Measurements from ENCODE around the gene ANKRD16.
"Not testable (repeated sequence)": the region's sequence is repeated elsewhere in the genome, so short reads cannot be mapped to it uniquely, and the experiment has no call there.

ANKRD16 gene

DNA sequence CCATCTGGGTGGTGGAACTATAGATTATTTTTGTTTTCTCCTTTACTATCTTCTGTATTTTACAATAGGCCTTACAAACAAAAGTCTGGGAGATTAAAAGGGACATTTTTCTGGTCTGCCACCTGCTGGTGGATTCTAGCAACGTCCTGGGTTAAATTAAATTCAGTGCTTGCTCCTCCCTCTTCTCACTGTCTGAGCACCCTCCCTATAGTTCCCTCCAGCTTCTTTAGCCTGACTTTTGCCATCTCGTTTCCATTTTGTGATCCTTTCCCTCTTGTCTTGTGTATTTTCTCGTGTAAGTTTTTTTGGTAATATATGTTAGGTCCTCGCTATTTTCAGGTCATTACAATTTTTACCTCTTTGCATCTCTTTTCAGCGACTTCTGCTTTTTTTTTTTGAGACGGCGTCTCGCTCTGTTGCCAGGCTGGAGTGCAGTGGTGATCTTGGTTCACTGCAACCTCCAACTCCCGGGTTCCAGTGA is 16.1 kb downstream of the ANKRD16 start:
- peak; percentile 74 for DNase-seq (ENCODE audit: low read depth)

DNA sequence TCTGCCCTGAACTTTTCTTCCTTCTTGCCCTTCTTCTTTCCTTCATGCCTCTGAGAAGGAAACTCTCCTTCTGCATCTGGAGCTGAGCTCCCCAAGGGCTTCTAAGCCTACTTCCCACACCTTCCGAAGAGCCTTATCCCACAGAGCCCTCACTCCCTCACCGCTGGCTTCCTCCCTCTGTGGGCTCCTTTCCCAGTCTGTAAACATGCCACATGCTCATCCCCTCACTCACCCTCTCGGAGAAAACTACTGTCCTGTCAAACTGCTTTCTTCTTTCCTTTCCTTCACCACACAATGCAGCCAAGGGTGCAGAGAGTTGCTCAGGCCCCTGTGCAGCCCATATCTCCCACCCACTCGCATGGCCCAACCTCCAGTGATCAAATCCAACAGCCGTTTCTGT is 18.1 kb downstream of the ANKRD16 start:
- DNase-seq (ENCODE audit: low read depth): no peak

DNA sequence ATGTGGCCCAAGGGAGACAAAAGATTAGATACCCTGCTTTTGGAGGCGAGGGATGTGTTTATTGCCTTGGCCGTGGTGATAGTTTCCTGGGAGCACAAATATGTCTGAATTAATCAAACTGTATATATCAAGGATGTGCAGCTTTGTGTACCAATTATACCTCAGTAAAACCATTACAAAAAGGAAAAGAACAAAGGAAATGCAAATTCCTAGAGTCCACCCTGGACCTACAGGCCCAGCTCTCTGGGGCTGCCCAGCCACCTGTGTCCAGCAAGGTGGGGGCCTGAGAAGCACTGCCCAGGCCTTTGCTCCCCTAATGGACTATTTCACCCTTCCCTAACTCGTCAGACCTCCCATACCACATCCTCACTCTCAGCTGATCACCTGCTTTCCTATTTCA is 20.5 kb downstream of the ANKRD16 start:
- DNase-seq (ENCODE audit: low read depth): no peak

DNA sequence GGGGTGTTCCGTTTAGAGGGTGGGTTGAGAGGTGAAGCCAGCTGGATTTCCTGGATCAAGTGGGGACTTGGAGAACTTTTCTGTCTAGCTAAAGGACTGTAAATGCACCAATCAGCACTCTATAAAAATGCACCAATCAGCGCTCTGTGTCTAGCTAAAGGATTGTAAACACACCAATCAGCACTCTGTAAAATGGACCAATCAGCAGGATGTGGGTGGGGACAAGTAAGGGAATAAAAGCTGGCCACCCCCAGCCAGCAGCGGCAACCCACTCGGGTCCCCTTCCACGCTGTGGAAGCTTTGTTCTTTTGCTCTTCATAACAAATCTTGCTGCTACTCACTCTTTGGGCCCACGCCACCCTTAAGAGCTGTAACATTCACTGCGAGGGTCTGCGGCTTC is 21.3 kb downstream of the ANKRD16 start:
- not testable (repeated sequence) for DNase-seq (ENCODE audit: low read depth)

DNA sequence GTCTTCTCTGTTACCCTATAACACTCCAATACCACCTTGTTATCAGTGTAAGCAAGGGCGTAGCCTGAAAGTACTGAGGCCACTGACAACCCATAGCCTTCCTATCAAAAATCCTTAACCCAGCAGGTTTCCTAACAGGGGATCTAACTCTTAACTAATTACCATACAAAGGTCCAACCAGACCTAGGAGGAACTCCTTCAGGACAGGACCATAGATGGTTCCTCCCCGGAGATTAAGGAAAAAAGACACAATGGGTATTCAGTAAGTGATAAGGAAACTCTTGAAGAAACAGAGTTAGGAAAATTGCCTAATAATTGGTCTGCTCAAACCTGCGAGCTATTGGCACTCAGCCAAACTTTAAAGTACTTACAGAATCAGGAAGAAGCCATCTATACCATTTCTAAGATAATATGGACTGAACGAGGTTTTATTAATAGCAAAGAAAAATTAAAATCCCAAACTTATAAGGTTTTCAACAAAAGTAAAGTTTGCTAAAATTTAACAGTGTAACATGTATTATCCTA is 22.5 kb downstream of the ANKRD16 start:
- DNase-seq (ENCODE audit: low read depth): not testable (repeated sequence)

DNA sequence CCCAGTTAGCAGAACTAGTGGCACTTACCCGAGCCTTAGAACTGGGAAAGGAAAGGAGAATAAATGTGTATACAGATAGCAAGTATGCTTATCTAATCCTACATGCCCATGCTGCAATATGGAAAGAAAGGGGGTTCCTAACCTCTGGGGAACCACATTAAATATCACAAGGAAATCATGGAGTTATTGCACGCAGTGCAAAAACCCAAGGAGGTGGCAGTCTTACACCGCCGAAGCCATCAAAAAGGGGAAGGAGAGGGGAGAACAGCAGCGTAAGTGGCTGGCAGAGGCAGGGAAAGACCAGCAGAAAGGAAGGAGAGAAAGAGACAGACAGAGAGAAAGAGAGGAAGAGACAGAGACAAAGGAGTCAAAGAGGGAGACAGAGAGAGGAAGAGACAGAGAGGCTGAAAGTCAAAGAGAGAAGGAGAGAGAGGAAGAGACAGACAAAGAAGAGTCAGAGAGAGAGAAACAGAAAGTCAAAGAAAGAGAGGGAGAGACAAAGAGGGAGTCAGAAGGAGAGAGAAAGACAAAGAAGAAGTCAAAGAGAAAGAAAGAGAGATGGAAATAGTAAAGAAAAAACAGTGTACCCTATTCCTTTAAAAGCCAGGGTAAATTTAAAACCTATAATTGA is 23.1 kb downstream of the ANKRD16 start:
- DNase-seq (ENCODE audit: low read depth): not testable (repeated sequence)

DNA sequence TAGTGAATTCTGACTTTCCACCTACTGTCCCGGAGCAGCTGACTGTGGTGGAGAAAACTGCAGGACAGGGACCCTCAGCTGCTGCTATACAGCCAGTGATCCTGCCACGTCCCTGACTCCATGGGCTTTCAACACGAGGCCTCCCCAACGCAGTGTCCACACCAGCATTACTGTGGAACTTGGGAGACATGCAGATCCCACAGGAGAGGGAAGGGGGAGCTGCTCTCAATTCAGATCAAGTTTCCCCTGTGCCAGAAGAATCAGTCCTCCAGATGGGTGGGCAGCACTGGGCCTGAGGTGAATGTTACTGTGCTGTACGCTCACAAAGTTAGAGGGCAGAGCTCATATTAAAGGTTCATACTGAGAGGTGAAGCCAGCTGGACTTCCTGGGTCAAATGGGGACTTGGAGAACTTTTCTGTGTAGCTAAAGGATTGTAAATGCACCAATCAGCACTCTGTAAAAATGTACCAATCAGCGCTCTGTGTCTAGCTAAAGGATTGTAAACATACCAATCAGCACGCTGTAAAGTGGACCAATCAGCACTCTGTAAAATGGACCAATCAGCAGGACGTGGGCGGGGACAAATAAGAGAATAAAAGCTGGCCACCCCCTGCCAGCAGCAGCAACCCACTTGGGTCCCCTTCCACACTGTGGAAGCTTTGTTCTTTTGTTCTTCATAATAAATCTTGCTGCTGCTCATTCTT is 26.6 kb downstream of the ANKRD16 start:
- not testable (repeated sequence) for DNase-seq (ENCODE audit: low read depth)

DNA sequence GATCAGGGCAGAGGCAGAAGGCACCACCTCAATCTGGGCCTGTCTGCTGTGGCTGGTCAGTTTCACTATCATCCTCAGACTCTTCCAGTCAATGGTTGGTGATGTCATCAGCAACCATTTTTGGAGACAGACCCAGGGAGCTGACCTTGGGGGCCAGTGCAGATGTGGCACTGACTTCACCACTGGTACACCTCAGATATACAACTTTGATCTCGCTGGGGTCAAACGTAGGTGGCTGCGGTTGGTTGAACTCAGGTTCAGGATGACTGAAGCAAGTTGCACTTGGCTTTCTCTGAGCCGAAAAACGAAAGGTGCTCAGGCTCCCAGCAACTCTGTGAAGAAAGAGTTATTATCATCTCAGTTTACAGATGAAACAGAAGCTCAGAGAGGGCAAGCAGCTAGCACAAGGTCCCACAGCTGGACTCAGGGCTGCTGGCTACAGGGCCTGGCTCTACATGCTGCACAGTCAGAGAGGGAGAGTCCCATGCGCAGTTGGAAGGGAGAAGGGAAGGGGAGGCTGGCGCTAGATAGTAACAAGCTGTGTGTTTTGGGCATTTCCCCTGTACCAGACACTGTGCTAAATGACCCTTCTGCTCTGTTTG is 27.2 kb downstream of the ANKRD16 start:
- DNase-seq (ENCODE audit: low read depth): no peak

DNA sequence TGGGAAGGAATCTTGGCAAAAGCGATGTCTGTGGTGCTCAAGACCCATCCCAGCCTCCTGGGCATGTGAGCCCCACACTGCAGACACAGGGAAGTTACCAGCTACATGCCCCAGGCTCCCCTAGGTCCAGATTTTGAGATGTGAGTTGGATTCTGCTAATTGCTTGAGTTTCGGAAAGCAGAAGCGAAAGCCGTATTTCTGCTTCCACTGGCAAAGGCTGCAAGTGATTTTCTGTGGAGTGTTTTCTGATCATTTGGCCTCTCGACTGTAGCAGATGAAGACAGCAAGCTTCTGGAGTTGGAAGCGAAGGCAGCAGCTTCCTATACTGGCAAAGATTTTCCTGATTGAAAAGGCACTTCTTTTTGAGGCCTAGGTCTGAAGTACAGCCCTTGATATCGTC is 29.6 kb downstream of the ANKRD16 start:
- no peak for DNase-seq (ENCODE audit: low read depth)

DNA sequence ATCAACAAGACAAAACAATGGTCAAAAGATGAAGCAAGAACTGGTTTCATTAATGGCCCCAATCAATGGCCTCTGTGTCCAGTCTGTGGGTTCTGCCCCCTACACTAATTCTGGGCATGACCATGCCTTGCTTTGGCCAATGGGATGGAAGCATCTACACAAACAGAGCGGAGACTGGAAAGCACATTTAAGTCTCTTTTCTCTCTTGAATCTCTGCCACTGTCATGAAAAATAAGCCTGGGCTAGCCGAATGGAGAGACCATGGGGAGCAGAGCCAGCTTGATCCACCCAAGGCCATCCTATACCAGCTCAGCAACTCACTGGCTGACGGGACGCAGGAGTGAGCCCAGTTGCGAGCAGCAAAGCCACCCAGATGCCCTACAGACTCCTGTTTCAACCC is 30.9 kb downstream of the ANKRD16 start:
- DNase-seq (ENCODE audit: low read depth): no peak

DNA sequence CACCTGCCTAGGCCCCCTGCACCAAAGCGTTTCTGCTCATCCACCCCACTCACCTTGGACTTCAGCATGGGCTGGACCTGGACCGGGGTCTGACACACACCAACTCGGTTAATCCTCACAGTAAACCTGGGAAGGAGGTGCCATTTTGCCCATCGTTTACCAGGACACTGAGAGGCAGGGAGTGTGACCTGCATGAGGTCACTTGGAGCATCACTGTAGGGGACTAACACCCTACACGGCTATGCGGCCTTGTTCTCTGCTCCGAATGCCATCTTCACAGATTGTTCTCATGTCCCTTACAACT is 33.0 kb downstream of the ANKRD16 start:
- no peak for DNase-seq (ENCODE audit: low read depth)

DNA sequence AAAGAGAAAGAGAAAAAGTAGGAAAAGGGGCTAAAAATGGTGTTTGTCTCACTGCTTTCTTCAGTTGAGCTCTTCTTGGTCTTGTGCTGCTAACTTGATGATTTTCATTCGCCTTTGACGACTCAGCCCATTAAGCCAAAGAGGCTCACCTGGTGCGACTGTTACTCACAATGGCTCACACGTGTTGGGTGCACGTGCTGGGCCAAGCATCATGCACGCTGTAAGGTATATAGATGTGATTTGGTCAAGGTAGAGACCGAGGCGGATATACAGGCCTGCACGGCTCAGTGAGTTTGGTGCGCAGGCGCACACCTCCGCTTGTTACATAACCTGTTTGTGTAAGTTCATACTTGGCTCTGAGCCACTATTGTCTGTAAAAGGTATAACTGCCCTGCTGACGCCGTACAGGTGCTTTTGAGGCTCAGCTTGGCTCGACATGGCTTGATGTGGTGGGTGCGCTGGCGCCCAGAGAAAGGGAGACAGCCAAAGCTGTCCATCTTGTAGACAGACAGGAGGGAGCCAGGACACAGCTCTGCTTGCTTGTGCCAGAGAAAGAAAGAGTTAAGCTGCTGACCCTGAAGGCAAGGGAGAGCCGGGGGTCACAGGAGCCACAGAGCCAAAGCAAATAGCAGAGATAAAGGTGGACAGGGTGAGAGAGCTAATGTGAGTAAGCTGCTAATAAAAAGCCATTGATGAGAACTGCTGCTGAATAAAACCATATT is 33.6 kb downstream of the ANKRD16 start:
- DNase-seq (ENCODE audit: low read depth): no peak

DNA sequence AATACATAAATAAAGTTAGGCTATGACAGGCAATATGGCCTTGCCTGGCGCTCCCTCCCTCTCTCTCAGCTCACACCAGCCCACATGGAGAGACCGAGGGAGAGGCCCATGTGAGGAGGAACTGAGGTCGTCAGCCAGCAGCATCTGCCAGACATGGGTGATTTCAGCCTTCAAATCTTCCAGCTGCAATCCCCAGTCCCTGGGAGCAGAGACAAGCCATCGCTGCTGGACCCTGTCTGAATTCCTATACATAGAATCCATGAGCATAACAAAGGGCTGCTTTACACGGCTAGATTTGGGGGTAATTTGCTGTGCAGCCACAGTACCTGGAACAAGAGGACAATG is 35.6 kb downstream of the ANKRD16 start:
- no peak for DNase-seq (ENCODE audit: low read depth)

DNA sequence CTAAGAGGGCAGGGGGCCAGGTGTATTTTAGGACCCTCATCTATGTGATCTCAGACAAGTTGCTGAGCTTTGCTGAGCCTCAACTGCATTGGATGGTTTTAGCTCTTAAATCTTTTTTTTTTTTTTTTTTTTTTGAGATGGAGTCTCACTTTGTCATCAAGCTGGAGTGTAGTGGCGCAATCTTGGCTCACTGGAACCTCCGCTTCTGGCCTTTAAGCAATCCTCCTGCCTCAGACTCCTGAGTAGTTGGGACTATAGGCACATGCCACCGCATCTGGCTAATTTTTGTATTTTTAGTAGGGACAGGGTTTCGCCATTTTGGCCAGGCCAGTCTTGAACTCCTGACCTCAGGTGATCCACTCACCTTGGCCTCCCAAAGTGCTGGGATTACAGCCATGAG is 43.0 kb downstream of the ANKRD16 start:
- not testable (repeated sequence) for DNase-seq (ENCODE audit: low read depth)

DNA sequence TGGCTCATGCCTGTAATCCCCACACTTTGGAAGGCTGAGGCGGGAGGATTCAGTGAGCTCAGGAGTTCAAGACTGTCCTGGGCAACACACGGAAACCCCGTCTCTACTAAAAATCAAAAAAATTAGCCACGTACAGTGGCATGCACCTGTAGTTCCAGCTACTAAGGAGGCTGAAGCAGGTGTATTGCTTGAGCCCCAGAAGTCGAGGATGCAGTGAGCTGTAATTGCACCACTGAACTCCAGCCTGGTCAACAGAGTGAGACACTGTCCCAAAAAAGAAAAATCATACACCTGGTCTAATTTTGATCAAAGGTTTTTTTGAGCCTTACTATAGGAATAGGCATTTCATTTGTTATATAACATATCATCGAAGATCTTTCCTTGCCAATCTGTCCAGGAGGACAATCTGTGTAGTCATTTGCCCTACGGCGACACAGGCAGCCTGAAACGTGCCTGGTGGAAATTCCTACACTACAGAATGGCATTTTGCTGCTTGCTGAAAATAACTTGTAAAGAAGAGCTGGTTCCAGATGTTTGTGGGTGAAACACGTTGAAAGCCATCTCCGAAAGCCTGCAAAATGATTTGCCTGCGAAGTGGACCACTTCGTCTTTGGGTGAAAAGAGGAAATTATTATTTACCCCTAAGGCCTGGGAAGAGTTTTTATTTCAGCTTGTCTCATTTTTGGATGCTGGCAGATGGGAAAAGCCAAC is 45.2 kb downstream of the ANKRD16 start:
- DNase-seq (ENCODE audit: low read depth): peak; percentile 56

DNA sequence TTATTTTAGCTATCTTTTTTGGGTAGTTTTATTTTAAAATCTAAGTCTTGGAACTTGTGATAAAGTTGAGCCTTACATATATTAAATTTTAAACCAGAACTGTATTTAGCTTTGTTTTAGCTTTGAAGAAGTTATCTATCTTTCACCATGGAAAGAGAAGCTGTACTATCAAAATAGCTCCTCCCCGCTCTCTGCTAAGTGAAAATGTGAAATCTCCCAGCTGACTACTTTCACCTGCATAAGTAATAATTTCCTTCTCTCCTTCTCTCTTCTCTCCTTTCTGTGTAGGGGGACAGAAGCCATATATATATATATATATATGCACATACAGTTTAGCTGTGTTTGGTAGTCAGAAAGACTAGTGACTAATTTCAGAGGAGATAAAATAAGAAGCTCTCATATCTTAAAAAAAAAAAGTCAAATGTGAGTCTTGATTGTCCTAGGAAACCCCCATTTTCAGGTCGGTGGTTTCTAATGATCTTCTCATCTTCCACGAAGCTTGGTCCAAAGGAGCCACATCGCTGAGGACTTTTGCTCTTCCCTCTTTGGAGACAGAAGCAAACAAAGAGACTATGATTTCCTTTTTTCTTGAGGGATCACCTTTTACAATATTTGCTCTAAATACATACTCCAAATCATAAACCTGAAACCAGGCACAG is 45.9 kb downstream of the ANKRD16 start:
- DNase-seq (ENCODE audit: low read depth): no peak

DNA sequence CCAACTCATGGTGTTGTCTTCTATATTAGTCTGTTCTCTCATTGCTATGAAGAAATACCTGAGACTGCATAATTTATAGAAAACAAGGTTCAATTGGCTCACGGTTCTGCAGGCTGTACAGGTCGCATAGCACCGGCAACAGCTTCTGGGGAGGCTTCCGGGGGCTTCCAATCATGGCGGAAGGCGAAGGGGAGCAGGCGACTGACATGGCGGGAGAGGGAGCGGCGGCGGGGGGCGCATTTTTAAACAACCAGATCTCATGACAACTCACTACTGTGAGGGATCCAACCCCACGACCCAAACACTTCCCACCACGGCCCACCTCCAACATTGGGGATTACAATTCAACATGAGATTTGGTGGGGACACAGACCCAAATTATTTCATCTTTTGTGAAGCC is 47.7 kb downstream of the ANKRD16 start:
- DNase-seq (ENCODE audit: low read depth): no peak

DNA sequence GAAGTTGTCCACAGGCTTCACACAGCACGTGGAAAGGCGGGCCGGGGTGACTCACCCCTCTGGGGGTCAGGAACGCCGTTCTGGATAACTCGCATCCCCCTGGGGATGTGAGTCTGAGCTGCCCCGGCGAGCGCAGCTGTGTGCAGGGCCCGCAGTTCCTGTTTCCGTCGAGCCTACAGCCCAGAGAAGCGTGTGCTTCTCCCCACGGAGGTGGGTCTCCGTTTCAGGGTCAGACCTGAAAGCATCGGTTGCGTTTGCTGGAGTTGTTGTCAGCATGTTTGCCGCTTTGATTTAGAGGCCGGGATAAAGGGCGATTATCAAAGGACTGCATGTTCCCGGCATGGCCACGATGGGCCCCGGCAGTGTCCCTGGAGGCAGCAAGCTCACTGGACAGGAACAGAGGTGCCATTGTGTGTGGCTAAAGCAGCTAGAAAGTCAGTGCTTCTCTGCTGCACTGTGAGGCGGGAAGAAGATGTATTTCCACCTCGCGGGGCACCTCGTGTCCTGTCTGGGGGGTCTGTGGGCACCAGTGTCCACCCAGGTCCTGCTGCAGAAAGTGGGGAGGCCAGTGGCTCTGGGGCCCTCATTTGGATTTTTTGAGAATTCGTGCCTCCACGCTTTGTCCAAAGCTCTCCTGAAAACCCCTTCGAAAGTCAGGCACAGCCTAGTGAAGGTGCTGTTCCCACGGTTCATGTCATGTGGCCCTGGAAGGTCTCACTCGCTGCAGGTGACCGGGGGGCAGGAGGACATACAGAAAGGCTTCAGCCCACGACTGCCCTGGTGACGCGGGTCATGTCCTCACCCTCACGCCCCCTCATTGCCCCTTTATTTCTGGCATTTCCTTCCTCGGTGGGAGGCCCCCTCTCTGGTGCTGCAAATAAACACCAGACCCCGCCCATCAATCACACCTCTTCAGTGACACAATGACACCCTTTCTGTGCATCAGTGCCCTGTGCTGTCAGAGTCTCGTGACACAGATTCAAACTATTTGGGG is 49.1 kb downstream of the ANKRD16 start:
- no peak for DNase-seq (ENCODE audit: low read depth)

DNA sequence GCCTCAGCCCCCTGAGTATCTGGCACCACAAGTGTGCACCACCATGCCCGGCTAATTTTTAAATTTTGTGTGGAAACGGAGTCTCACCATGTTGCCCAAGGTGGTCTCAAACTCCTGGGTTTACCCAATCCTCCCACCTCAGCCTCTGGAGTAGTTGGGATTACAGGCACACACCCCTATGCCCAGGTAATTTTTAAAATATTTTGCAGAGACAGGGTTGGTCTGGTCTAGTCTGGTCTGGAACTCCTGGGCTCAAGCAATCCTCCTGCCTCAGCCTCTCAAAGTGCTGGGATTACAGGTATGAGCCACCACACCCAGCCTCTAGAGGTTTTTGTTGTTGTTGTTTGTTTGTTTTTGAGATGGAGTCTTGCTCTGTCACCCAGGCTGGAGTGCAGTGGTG is 53.5 kb downstream of the ANKRD16 start:
- not testable (repeated sequence) for DNase-seq (ENCODE audit: low read depth)

DNA sequence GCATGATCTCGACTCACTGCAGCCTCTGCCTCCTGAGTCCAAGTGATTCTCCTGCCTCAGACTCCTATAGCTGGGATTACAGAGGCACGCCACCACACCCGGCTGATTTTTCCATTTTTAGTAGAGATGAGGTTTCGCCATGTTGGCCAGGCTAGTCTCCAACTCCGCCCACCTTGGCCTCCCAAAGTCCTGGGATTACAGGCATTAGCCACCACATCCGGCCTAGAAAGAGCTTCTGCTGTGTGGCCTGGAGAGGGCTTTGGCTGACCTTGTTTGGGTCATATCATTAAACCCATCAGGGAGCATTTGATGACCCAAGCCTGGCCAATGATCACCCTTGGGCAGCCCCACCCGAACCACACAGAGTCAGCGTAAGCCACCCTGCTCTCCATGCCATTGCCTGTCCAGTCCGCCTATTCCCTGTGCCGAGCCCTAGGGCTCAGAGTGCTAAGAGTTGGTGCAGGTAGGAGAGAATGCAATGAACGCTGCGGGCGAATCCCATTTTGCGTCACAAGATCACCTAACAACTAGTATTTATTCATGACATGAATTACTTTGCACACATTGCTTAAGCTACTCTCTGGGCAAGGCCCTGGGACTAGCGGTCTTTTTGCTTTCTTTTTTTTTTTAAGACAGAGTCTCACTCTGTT is 54.1 kb downstream of the ANKRD16 start:
- no peak for DNase-seq (ENCODE audit: low read depth)

Measured in ELR (cell line).